HepG2 (cell line): ENCODE results near the gene CHID1.

Experiments used
- ESRRA ChIP-seq: sonication (generic); formaldehyde crosslinking; IDR thresholded peaks from 2 replicates; pipeline ENCODE4 v1.5.1; 2020; ENCODE audit warnings: mild to moderate bottlenecking, low read depth, missing genetic modification reagents
- ZSCAN20 ChIP-seq: sonication (generic); formaldehyde crosslinking; IDR thresholded peaks from 2 replicates; pipeline ENCODE4 v1.4.0; 2020; ENCODE audit warnings: missing genetic modification reagents, mild to moderate bottlenecking, borderline replicate concordance

DNA sequence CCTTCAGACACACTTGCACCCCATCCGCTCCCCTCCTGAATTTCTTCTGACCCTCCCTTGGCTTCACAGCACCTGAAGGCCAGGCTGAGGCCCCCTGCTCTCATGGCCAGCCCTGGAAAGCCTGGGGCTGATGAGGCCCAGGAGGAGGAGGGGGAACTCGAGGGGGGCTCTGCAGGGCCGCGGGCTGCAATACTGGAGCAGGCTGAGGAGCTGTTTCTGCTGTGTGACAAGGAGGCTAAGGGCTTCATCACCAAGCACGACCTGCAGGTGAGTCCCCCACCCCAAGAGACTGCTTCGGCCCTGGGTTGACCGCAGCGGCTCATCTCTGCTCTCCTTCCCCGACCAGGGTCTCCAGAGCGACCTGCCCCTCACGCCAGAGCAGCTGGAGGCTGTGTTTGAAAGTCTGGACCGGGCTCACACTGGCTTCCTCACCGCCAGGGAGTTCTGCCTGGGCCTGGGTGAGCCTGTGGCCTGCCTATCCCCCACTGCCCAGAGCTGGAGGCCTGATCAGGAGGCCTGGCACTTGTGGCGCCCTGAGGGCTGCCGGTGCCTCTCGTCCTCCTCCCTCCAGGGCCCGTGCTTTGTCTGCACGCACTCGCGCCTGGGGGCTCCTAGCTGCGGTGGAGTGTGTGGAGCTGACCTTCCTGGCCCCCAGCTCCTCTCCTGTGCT lies 82.0 kb downstream of the CHID1 start:
- no peak for TF ChIP-seq ZSCAN20
- TF ChIP-seq ESRRA (CRISPR knock-in tag), result no peak
